HEK293 (cell line): ENCODE results near the gene CFAP65.

ENCODE experiments used
- CTCF ChIA-PET: fragments of 350-600 bp; formaldehyde crosslinking; extraction: SDS; loops from one replicate; lab custom pipeline; 2021; ENCODE audit warnings: antibody characterized with exemption; lab: Yijun Ruan, JAX
- POLR2A ChIA-PET: fragments of 300-600 bp; formaldehyde crosslinking; extraction: SDS; loops from one replicate; lab custom pipeline; 2020; ENCODE audit warnings: antibody characterized with exemption, inconsistent platforms; lab: Yijun Ruan, JAX
- H3K27ac ChIP-seq: fragments of 200-500 bp; sonication (Bioruptor generic); 2 replicates; pipeline ENCODE4 v1.5.1; 2014; ENCODE audit warnings: low read depth, low read length, control low read depth, inconsistent platforms; ENCODE audit errors: extremely low read depth
- H3K36me3 ChIP-seq, 2 experiments: fragments of 200-500 bp in 1 of 2; sonication (Bioruptor generic) in 1 of 2; 1 replicate in 1 of 2; 2 replicates in 1 of 2; pipeline ENCODE4 v1.5.1; 2014 to 2017; ENCODE audit warnings: inconsistent platforms in 2 of 2, low read length in 2 of 2; ENCODE audit not compliant: control insufficient read depth in 2 of 2, insufficient read depth in 1 of 2
- H3K4me1 ChIP-seq: fragments of 200-500 bp; sonication (Bioruptor generic); 2 replicates; pipeline ENCODE4 v1.5.1; 2014; ENCODE audit warnings: mild to moderate bottlenecking, low read length, inconsistent platforms; ENCODE audit not compliant: control insufficient read depth, insufficient read depth
- H3K4me3 ChIP-seq: 2 replicates; pipeline ENCODE4 v1.5.1; 2011; ENCODE audit warnings: low read depth, mild to moderate bottlenecking, control low read depth, low read length, moderate library complexity
- H3K9me3 ChIP-seq: fragments of 200-500 bp; sonication (Bioruptor generic); 2 replicates; pipeline ENCODE4 v1.5.1; 2014; ENCODE audit warnings: low read depth, low read length, inconsistent platforms; ENCODE audit not compliant: control insufficient read depth, insufficient read depth
- CTCF ChIP-seq: fragments of 450-650 bp; formaldehyde crosslinking; IDR thresholded peaks from 2 replicates; pipeline ENCODE4 v1.5.1; 2016; ENCODE audit warnings: missing biosample characterization, missing genetic modification characterization
- GLIS1 ChIP-seq: fragments of 450-650 bp; formaldehyde crosslinking; IDR thresholded peaks from 2 replicates; pipeline ENCODE4 v1.5.1; 2016; ENCODE audit warnings: missing biosample characterization, missing genetic modification characterization
- KLF16 ChIP-seq: fragments of 450-650 bp; formaldehyde crosslinking; IDR thresholded peaks from 2 replicates; pipeline ENCODE4 v1.5.1; 2017; ENCODE audit warnings: missing biosample characterization, missing genetic modification characterization
- RBAK ChIP-seq: fragments of 450-650 bp; formaldehyde crosslinking; IDR thresholded peaks from 2 replicates; pipeline ENCODE4 v1.5.1; 2016; ENCODE audit warnings: missing biosample characterization, missing genetic modification characterization
- REST ChIP-seq: fragments of 450-650 bp; formaldehyde crosslinking; IDR thresholded peaks from 2 replicates; pipeline ENCODE4 v1.5.1; 2016; ENCODE audit warnings: missing biosample characterization, missing genetic modification characterization
- ZNF10 ChIP-seq: fragments of 450-650 bp; formaldehyde crosslinking; IDR thresholded peaks from 2 replicates; pipeline ENCODE4 v1.5.1; 2017; ENCODE audit warnings: missing biosample characterization, missing genetic modification characterization
- ZNF169 ChIP-seq: fragments of 450-650 bp; formaldehyde crosslinking; IDR thresholded peaks from 2 replicates; pipeline ENCODE4 v1.5.1; 2016; ENCODE audit warnings: missing biosample characterization, missing genetic modification characterization
- ZNF223 ChIP-seq: fragments of 450-650 bp; formaldehyde crosslinking; IDR thresholded peaks from 2 replicates; pipeline ENCODE4 v1.5.1; 2016; ENCODE audit warnings: missing biosample characterization, missing genetic modification characterization
- ZNF266 ChIP-seq: fragments of 450-650 bp; formaldehyde crosslinking; IDR thresholded peaks from 2 replicates; pipeline ENCODE4 v1.5.1; 2016; ENCODE audit warnings: missing biosample characterization, missing genetic modification characterization, low read depth
- ZNF423 ChIP-seq: fragments of 450-650 bp; formaldehyde crosslinking; IDR thresholded peaks from 2 replicates; pipeline ENCODE4 v1.5.1; 2016; ENCODE audit warnings: missing biosample characterization, missing genetic modification characterization
- ZNF677 ChIP-seq: fragments of 450-650 bp; IDR thresholded peaks from 2 replicates; pipeline ENCODE4 v1.5.0; 2018; ENCODE audit warnings: missing biosample characterization, mild to moderate bottlenecking, missing genetic modification characterization, moderate library complexity

CFAP65 gene

DNA sequence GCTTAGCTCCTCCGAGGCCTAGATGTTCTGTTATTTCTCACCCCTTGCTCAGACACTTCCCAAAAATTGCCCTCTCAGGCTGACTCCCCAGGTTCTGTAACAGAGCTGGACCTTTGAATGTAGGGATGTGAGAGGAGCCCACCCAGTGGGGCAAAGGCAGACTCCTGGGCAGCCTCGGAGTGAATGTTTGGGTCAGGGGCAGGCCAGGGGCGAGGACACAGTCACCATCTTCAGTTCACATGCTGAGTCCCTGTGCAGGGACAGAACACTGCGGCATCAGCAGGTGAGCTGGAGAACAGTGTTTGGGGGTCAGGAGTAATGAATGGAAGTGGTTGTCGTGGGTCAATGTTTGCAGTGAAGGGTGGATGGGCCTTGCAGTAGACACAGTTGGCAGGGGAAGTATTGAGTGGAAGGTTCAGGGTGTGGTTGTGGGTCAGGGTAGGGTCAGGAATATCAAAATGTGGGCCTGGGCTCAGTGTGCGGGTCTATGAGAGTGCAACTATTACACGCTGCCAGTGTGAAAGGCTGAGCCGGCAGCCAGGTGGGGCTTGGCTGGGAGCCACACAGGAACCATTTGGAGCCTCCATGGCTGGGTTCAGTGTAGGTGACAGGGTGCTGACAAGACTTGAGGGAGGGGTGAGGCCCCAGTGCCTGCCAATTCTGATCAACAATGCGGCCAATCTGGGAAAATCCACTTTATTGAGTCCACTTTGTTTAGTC lies 15.0 kb upstream of the CFAP65 start (continued):
- TF ChIP-seq ZNF423 (tag by site-specific recombination), result no peak

DNA sequence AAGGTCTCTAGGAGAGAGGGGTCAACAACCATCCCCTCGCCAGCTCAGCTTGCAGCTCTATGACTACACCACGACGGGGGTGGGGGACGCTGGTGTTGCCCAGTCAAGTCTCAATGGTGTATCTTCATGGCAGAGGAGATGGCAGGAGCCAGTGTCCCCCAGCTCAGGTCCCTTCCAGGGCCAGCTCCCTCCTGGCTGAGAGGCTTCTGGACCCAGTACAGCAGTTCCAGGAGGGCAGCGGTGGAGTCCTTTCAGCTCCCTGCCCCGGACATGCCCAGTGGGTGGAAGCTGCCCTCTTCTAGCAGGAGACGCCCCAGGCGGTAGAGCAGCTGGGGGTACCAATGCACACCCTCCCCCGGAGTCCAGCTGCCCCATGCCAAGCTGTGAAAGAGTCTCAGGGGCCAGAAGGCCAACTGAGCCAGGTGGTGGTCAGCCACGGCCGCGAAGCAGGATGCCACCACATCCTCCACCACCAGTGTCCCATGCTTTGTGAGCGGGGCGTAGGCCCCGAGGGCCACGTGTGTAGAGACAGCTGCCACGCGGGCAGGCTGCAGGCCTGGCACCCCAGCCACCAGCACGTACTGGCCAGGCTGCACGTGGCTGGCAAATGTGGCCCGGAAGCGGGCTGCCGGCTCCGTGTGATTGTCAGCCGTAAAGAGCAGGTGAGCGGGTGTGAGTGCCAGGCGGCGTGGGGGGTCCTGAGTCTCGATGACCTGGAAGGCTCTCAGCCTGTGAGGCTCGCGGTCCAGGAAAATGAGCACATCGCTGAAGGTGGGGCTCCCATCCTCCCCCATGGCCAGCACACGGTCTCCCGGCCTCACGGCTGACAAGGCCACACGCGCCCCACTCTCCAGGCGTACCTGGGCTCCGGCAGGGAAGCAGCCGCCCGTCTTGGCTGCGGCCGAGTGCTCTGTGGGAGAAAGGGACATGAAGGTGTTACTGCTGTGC lies 13.9 kb upstream of the CFAP65 start:
- Histone ChIP-seq H3K4me1 (no peaks in the 10 kb centered on the region; the same call in 1 of the 2 replicates), H3K27ac (no peak overlapping the region), H3K4me3 (no peak overlapping the region), H3K36me3 (no peaks in the 10 kb centered on the region), H3K9me3 (no peaks in the 10 kb centered on the region)
- ChIA-PET CTCF (interaction anchor here (0.6 to 4.9 kb wide), 5 partner anchors 25 to 223 kb away, joined by 3 to 39 read pairs (median 4); no protein-coding TSS in a partner anchor), POLR2A (interaction anchor here (0.5 kb wide), 1 partner anchor 168 kb away, joined by 3 read pairs; no protein-coding TSS in a partner anchor)
- no peak for TF ChIP-seq ZNF169 (tag by site-specific recombination)
- 0 out of 2 replicates have a peak, but pooled peaks have one; percentile 16 for TF ChIP-seq GLIS1 (tag by site-specific recombination)

DNA sequence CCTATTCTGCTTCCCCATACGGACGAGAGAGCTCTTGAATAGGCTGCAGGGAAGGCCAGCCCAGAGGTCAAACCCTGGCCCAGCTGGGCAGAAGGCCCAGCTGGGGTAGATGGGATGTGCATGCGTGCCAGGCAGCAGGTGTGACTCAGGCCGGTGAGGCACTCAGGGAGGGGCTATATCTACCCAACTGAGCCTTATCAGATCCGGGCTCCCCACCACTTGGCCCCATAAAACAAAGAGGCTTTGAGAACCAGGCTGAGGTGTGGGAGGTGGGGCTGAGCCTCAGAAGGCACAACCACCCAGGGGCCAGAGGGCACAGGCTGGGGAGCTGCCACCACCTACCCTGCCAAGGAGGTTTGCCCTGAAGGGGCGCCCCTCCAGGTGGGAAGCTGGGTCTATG lies 8.0 kb upstream of the CFAP65 start:
- Histone ChIP-seq H3K9me3 (no peaks in the 10 kb centered on the region), H3K4me1 (no peaks in the 10 kb centered on the region)
- TF ChIP-seq RBAK (tag by site-specific recombination), result no peak
- TF ChIP-seq KLF16 (tag by site-specific recombination), result no peak
- TF ChIP-seq ZNF10, result no peak
- TF ChIP-seq REST (tag by site-specific recombination), result no peak
- no peak for TF ChIP-seq CTCF (tag by site-specific recombination)
- TF ChIP-seq ZNF223 (tag by site-specific recombination), result no peak
- no peak for TF ChIP-seq ZNF266
- TF ChIP-seq, all 188 proteins: peak for 0
- POLR2A ChIA-PET, result no interaction called here
- Histone ChIP-seq H3K36me3 (no peaks in the 10 kb centered on the region), H3K27ac (no peak overlapping the region), H3K4me3 (no peak overlapping the region)
- CTCF ChIA-PET, result no interaction called here

DNA sequence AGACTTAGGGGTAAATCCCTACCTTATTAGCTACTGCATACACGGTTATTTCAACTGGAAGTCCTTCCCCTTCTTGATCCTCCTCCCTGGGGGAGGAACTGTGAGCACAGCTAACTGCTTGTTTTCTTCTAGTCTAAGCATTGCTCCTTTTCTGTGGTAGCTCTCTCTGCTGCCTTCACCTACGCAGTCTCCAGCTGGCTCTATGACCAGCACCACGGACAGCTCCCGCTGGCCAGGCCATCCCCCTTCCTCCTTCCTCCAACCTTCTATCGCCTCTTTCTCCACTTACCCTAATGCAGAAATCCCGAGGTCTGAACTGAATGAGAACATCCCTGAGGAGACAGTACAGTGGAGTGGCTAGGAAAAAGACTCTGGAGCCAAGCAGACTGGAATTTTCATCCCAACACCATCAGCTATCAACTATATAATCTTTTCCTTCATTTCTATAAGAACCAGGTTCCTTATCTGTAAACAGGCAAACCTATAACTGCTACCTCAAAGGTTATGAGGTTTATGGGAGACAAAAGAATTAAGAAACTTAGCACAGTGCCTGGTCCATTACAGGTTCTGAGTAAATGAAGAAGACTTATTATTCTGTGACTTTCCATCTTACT lies 4.7 kb upstream of the CFAP65 start:
- Histone ChIP-seq H3K9me3 (no peaks in the 10 kb centered on the region), H3K4me1 (no peaks in the 10 kb centered on the region), H3K27ac (no peak overlapping the region), H3K36me3 (no peaks in the 10 kb centered on the region), H3K4me3 (no peak overlapping the region)
- ChIA-PET CTCF (interaction anchor here (0.8 to 1.7 kb wide), 3 partner anchors 16 to 109 kb away, joined by 3 to 8 read pairs (median 4); no protein-coding TSS in a partner anchor), POLR2A (no interaction called here)
- TF ChIP-seq ZNF677 (no peak), ZNF10 (0 out of 2 replicates have a peak, but pooled peaks have one; percentile 26), REST (tag by site-specific recombination) (peak; percentile 98)
